Measurements from ENCODE around the gene GLCE.

GRCh38 chr15:69219690-69220089 lies 59.3 kb downstream of the GLCE start:
- no peak for TF ChIP-seq CTCF (IDR thresholded peaks at IDR 0.05)
- no peak for TF ChIP-seq POLR2A (IDR thresholded peaks at IDR 0.05)

All from esophagus squamous epithelium (tissue), 4 donors.